Pons (tissue), 1 donor: Measurements from ENCODE around the gene DTL.

Source experiments
- DNase-seq: peaks from one replicate; pipeline ENCODE4 v3.0.0-alpha.2; 2016; ENCODE audit warnings: low spot score

Gene DTL

GRCh38 chr1:212097360-212097759 lies 61.8 kb downstream of the DTL start:
- DNase-seq: no peak

GRCh38 chr1:212098310-212098709 lies 62.8 kb downstream of the DTL start:
- no peak for DNase-seq

GRCh38 chr1:212098771-212099170 lies 63.2 kb downstream of the DTL start:
- DNase-seq: no peak

- DNase-seq: no peak
Observed at GRCh38 chr1:212101251-212101650, 65.7 kb downstream of the DTL start.

GRCh38 chr1:212101735-212102134 lies 66.2 kb downstream of the DTL start:
- no peak for DNase-seq

GRCh38 chr1:212104586-212105325 lies 69.2 kb downstream of the DTL start:
- DNase-seq: no peak

- DNase-seq: no peak
Observed at GRCh38 chr1:212106286-212106792, 70.8 kb downstream of the DTL start.

GRCh38 chr1:212107481-212107880 lies 71.9 kb downstream of the DTL start:
- no peak for DNase-seq

- DNase-seq: no peak
Observed at GRCh38 chr1:212108187-212108586, 72.6 kb downstream of the DTL start.

GRCh38 chr1:212108981-212109380 lies 73.4 kb downstream of the DTL start:
- DNase-seq: no peak

- no peak for DNase-seq
Observed at GRCh38 chr1:212109728-212110127, 74.2 kb downstream of the DTL start.

- DNase-seq: no peak
Observed at GRCh38 chr1:212110617-212111016, 75.1 kb downstream of the DTL start.

- DNase-seq: no peak
Observed at GRCh38 chr1:212111536-212111935, 76.0 kb downstream of the DTL start.

- no peak for DNase-seq
Observed at GRCh38 chr1:212113706-212114105, 78.2 kb downstream of the DTL start.

- DNase-seq: no peak
Observed at GRCh38 chr1:212118167-212118871, 82.8 kb downstream of the DTL start.

- DNase-seq: no peak
Observed at GRCh38 chr1:212118872-212119260, 83.3 kb downstream of the DTL start.

GRCh38 chr1:212119397-212119837 lies 83.9 kb downstream of the DTL start:
- no peak for DNase-seq

GRCh38 chr1:212119863-212120262 lies 84.3 kb downstream of the DTL start:
- no peak for DNase-seq

- DNase-seq: no peak
Observed at GRCh38 chr1:212121779-212122178, 86.2 kb downstream of the DTL start.

GRCh38 chr1:212124690-212125582 lies 89.4 kb downstream of the DTL start:
- no peak for DNase-seq

- no peak for DNase-seq
Observed at GRCh38 chr1:212125654-212126053, 90.1 kb downstream of the DTL start.

GRCh38 chr1:212127221-212127620 lies 91.7 kb downstream of the DTL start:
- no peak for DNase-seq
